PC-3 (cell line): ENCODE data around the gene BSPH1.

Experiments
- CTCF ChIP-seq: fragments of 300-600 bp; sonication (generic); conservative IDR thresholded peaks from 2 replicates; pipeline ENCODE4 v1.5.1; 2017; ENCODE audit warnings: antibody characterized with exemption, low read depth, mild to moderate bottlenecking, low read length
- EZH2 ChIP-seq: fragments of 300-600 bp; sonication (generic); IDR thresholded peaks from one replicate; pipeline ENCODE4 v1.6.1; 2017; ENCODE audit warnings: antibody characterized with exemption, mild to moderate bottlenecking, low read length; ENCODE audit not compliant: unreplicated experiment
- EZH2phosphoT487 ChIP-seq: fragments of 300-600 bp; sonication (generic); IDR thresholded peaks from 2 replicates; pipeline ENCODE4 v1.6.1; 2018; ENCODE audit warnings: mild to moderate bottlenecking, antibody characterized with exemption, low read length, borderline replicate concordance

GRCh38 chr19:48006762-48007161 is 14.8 kb upstream of the BSPH1 start:
- peak; percentile 51 for TF ChIP-seq CTCF
- no peak for TF ChIP-seq EZH2
- no peak for TF ChIP-seq EZH2phosphoT487
